ENCODE results near the gene NUP133. TPM values are rescaled to one million over a fixed set of nuclear protein-coding genes. Genes with fewer than 3 reads are reported as not detected.

Gene NUP133
- polyA plus RNA-seq, 10 donors: 22.8 to 34.2 (median 30.7) TPM

Other genes with a start within 250 kb of the NUP133 start
- 10 to 100 TPM; 48.2 to 63.0 (median 55.2) TPM for gene RAB4A, start 237.2 kb downstream of the NUP133 start, polyA plus RNA-seq (ENCODE audit: insufficient read length in 10 of 10)
- 1 to 10 TPM; 5.4 to 9.6 (median 6.5) TPM for gene CCSAP, start 165.3 kb downstream of the NUP133 start, polyA plus RNA-seq (ENCODE audit: insufficient read length in 10 of 10)
- over 10,000 TPM in 8 of 10 donors, 1,000 to 10,000 TPM in 2; 4,191 to 13,843 (median 11,774) TPM for gene ACTA1, start 74.2 kb downstream of the NUP133 start, polyA plus RNA-seq (ENCODE audit: insufficient read length in 10 of 10)
- gene ABCB10, start 50.4 kb upstream of the NUP133 start, polyA plus RNA-seq (ENCODE audit: insufficient read length in 10 of 10): 10 to 100 TPM; 12.7 to 18.9 (median 16.7) TPM
- gene TAF5L, start 117.8 kb upstream of the NUP133 start, polyA plus RNA-seq (ENCODE audit: insufficient read length in 10 of 10): 10 to 100 TPM in 9 of 10 donors, 1 to 10 TPM in 1; 9.8 to 13.7 (median 12.2) TPM
- 1 to 10 TPM; 5.2 to 7.7 (median 6.3) TPM for gene URB2, start 117.9 kb upstream of the NUP133 start, polyA plus RNA-seq (ENCODE audit: insufficient read length in 10 of 10)

All from muscle of back (tissue), 10 donors.